CD8-positive, alpha-beta memory T cell (primary cell): Measurements from ENCODE around the gene NUDT22. TPM values are rescaled to one million over a fixed set of nuclear protein-coding genes. Genes with fewer than 3 reads are reported as not detected.

ENCODE experiments used
- CTCF ChIA-PET: fragments of 350-600 bp; sonication (Branson Sonifier 250); formaldehyde crosslinking; loops from one replicate; lab custom pipeline; 2021; ENCODE audit warnings: antibody characterized with exemption; lab: Charles Lee
- POLR2A ChIA-PET: fragments of 350-600 bp; sonication (Branson Sonifier 250); formaldehyde crosslinking; loops from one replicate; lab custom pipeline; 2021; ENCODE audit warnings: antibody characterized with exemption; lab: Charles Lee
- DNase-seq, 5 donors: peaks; one replicate each; pipeline versions ENCODE4 v3.0.0 to v3.0.0-alpha.2; 2020 to 2022; ENCODE audit warnings: mixed read lengths in 1 of 5
- H3K27ac ChIP-seq: one replicate; pipeline ENCODE4 v1.7.0; 2013; ENCODE audit warnings: low read depth, mild to moderate bottlenecking, low read length, moderate library complexity
- H3K27me3 ChIP-seq: 2 replicates; pipeline ENCODE4 v1.7.0; 2013; ENCODE audit warnings: low read length, mild to moderate bottlenecking; ENCODE audit not compliant: insufficient read depth, poor library complexity, severe bottlenecking
- H3K36me3 ChIP-seq: 2 replicates; pipeline ENCODE4 v1.7.0; 2013; ENCODE audit warnings: mild to moderate bottlenecking, low read length, moderate library complexity; ENCODE audit not compliant: insufficient read depth
- H3K4me1 ChIP-seq: 2 replicates; pipeline ENCODE4 v1.7.0; 2013; ENCODE audit warnings: mild to moderate bottlenecking, low read length, moderate library complexity; ENCODE audit not compliant: insufficient read depth
- H3K4me3 ChIP-seq: 2 replicates; pipeline ENCODE4 v1.7.0; 2013; ENCODE audit warnings: mild to moderate bottlenecking, low read length
- H3K9me3 ChIP-seq: 2 replicates; pipeline ENCODE4 v1.7.0; 2013; ENCODE audit warnings: mild to moderate bottlenecking, low read length
- H3K27ac Mint-ChIP-seq, 8 donors: one replicate each; pipeline ENCODE4 v1.8.0; 2020 to 2021; ENCODE audit warnings: mixed read lengths in 8 of 8, mild to moderate bottlenecking in 6 of 8, inconsistent platforms in 3 of 8, moderate library complexity in 3 of 8
- H3K27me3 Mint-ChIP-seq, 2 donors: one replicate each; pipeline ENCODE4 v1.8.0; 2020 to 2021; ENCODE audit warnings: mixed read lengths in 2 of 2, mild to moderate bottlenecking in 1 of 2, moderate library complexity in 1 of 2
- H3K36me3 Mint-ChIP-seq, 3 donors: one replicate each; pipeline ENCODE4 v1.8.0; 2020 to 2021; ENCODE audit warnings: mixed read lengths in 3 of 3, inconsistent platforms in 1 of 3, mild to moderate bottlenecking in 1 of 3
- H3K4me1 Mint-ChIP-seq, 3 donors: one replicate each; pipeline ENCODE4 v1.8.0; 2020 to 2021; ENCODE audit warnings: mixed read lengths in 3 of 3, inconsistent platforms in 1 of 3, mild to moderate bottlenecking in 1 of 3
- H3K4me3 Mint-ChIP-seq, 7 donors: one replicate each; pipeline ENCODE4 v1.8.0; 2020 to 2021; ENCODE audit warnings: mixed read lengths in 7 of 7, mild to moderate bottlenecking in 6 of 7, moderate library complexity in 4 of 7, inconsistent platforms in 2 of 7
- H3K9me3 Mint-ChIP-seq, 5 donors: one replicate each; pipeline ENCODE4 v1.8.0; 2020 to 2022; ENCODE audit warnings: mixed read lengths in 5 of 5, mild to moderate bottlenecking in 3 of 5, moderate library complexity in 2 of 5, inconsistent platforms in 1 of 5
- polyA plus RNA-seq: library from polyadenylated mRNA; unstranded; fragments of 300-500 nt; fragmentation: Illumina TruSeq; gene quantifications from one replicate; pipeline ENCODE4 v1.2.3, GENCODE V29; 2021
- total RNA-seq, 2 experiments: library from RNA; stranded (reverse); gene quantifications; one replicate each; pipeline ENCODE4 v1.2.3, GENCODE V29; 2021

NUDT22 gene
- total and polyA plus RNA-seq, 3 experiments from 2014 or later = 51.6 to 78.6 (median 75.3) TPM

DNA sequence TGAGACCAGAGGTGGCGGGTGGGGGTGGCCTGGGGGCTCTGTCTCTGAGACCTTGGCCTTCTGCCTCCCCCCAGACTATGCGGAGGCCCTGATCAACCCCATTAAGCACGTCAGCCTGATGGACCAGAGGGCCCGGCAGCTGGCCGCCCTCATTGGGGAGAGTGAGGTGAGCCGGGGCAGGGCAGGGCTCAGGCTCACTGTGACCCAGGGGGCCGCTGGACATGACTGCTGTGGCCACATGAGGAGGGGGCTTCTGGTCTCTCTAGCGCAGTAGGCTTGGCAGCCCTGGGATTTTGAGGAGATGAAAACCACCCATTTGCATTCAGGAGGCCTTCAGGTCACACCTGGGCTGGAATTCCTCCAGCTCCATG is 37.9 kb downstream of the NUDT22 start:
- Mint-ChIP-seq H3K27ac (no peak overlapping the region), H3K27me3 (no peaks in the 10 kb centered on the region), H3K4me1 (peaks cover 12 to 20% (median 15%) of the 10 kb centered on the region in 3 donors), H3K9me3 (no peaks in the 10 kb centered on the region), H3K36me3 (peaks cover 0 to 23% (median 5%) of the 10 kb centered on the region in 3 donors), H3K4me3 (no peak overlapping the region)
- Histone ChIP-seq H3K27ac (no peak overlapping the region), H3K9me3 (no peaks in the 10 kb centered on the region), H3K36me3 (no peaks in the 10 kb centered on the region), H3K4me3 (no peak overlapping the region), H3K27me3 (no peaks in the 10 kb centered on the region), H3K4me1 (peaks cover 10% of the 10 kb centered on the region)
- ChIA-PET CTCF (interaction anchor here (0.8 to 1.8 kb wide), 6 partner anchors 10 to 59 kb away, joined by 3 to 7 read pairs (median 4); partner anchors contain the start of genes FERMT3, FKBP2 and PLCB3), POLR2A (interaction anchor here (0.5 to 0.6 kb wide), 2 partner anchors 858 to 1489 kb away, joined by 3 to 5 read pairs; partner anchors contain the start of genes FAU and MRPL49)
- no peak for DNase-seq

DNA sequence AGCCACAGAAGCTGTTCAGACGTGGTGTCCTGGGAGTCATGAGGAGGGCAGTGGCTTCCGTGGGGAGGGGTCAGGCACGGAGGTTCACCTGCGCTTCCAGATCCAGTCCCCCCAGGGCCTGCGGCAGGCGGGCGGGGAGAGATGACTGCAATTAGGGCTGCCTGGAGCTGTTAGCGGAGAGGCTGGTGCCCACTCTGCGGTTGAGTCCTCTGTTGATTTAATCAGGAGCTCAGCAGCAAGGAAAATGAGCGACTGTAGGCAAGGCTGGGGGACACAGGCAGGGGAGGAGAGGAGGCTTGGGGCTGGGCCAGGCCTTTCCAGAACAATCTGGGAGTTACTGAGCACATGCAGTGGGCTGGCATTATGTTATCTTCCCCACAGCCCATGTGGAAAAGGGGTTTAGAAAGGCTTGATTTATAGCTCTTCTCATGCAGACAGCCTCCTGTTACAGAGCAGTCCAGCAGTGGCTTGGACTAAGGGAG is 38.3 kb downstream of the NUDT22 start:
- DNase-seq = no peak
- H3K36me3 ChIP-seq = no peaks in the 10 kb centered on the region
- no peaks in the 10 kb centered on the region for H3K27me3 ChIP-seq
- H3K4me1 Mint-ChIP-seq = peaks cover 14 to 21% (median 17%) of the 10 kb centered on the region in 3 donors
- peaks cover 12% of the 10 kb centered on the region for H3K4me1 ChIP-seq
- H3K27ac ChIP-seq = no peak overlapping the region
- peak overlapping the region in 1 of 8 donors; percentile 12 for H3K27ac Mint-ChIP-seq
- H3K27me3 Mint-ChIP-seq = no peaks in the 10 kb centered on the region
- H3K4me3 ChIP-seq = no peak overlapping the region
- H3K9me3 ChIP-seq = no peaks in the 10 kb centered on the region
- no peaks in the 10 kb centered on the region for H3K9me3 Mint-ChIP-seq
- H3K4me3 Mint-ChIP-seq = no peak overlapping the region
- peaks cover 0 to 22% (median 4%) of the 10 kb centered on the region in 3 donors for H3K36me3 Mint-ChIP-seq
- CTCF ChIA-PET = interaction anchor here (0.8 to 1.8 kb wide), 5 partner anchors 11 to 60 kb away, joined by 3 to 7 read pairs (median 4); partner anchors contain the start of gene PLCB3
- POLR2A ChIA-PET = interaction anchor here (0.5 kb wide), 1 partner anchor 1489 kb away, joined by 5 read pairs; no protein-coding TSS in a partner anchor

GRCh38 chr11:64265176-64266160 is 39.4 kb downstream of the NUDT22 start:
- H3K4me3 ChIP-seq = no peak overlapping the region
- peaks cover 0 to 2% of the 10 kb centered on the region in 2 donors for H3K27me3 Mint-ChIP-seq
- no peak for DNase-seq
- no peaks in the 10 kb centered on the region for H3K9me3 Mint-ChIP-seq
- H3K27ac ChIP-seq = no peak overlapping the region
- ChIA-PET CTCF (interaction anchor here (0.9 to 1.3 kb wide), 3 partner anchors 35 to 61 kb away, joined by 3 to 4 read pairs (median 4); partner anchors contain the start of gene CATSPERZ), POLR2A (no interaction called here)
- peaks cover 12% of the 10 kb centered on the region for H3K4me1 ChIP-seq
- peaks cover 15 to 22% (median 16%) of the 10 kb centered on the region in 3 donors for H3K4me1 Mint-ChIP-seq
- H3K4me3 Mint-ChIP-seq = peak overlapping the region in 2 of 7 donors; percentile 49 to 73
- H3K36me3 ChIP-seq = no peaks in the 10 kb centered on the region
- H3K9me3 ChIP-seq = no peaks in the 10 kb centered on the region
- H3K27me3 ChIP-seq = no peaks in the 10 kb centered on the region
- H3K36me3 Mint-ChIP-seq = peaks cover 0 to 24% (median 2%) of the 10 kb centered on the region in 3 donors
- peak overlapping the region in 4 of 8 donors; percentile 6 to 88 (median 58) for H3K27ac Mint-ChIP-seq

- H3K36me3 ChIP-seq = no peaks in the 10 kb centered on the region
- POLR2A ChIA-PET = no interaction called here
- H3K27ac Mint-ChIP-seq = peak overlapping the region in 2 of 8 donors; percentile 17 to 26
Observed at GRCh38 chr11:64266339-64266738, 40.3 kb downstream of the NUDT22 start.

GRCh38 chr11:64267207-64267945 is 41.3 kb downstream of the NUDT22 start:
- CTCF ChIA-PET = interaction anchor here (1.0 to 7.1 kb wide), 4 partner anchors 21 to 61 kb away, joined by 3 to 124 read pairs (median 69); partner anchors contain the start of genes ESRRA, FERMT3, FKBP2 and PLCB3
- H3K36me3 ChIP-seq = no peaks in the 10 kb centered on the region
- no peak overlapping the region for H3K27ac ChIP-seq
- peaks cover 0 to 3% of the 10 kb centered on the region in 2 donors for H3K27me3 Mint-ChIP-seq
- POLR2A ChIA-PET = interaction anchor here (0.6 to 5.0 kb wide), 3 partner anchors 13 to 44 kb away, joined by 3 to 44 read pairs (median 6); partner anchors contain the start of gene PPP1R14B
- H3K4me1 ChIP-seq = peaks cover 21% of the 10 kb centered on the region
- no peak overlapping the region for H3K4me3 ChIP-seq
- H3K4me1 Mint-ChIP-seq = peaks cover 19 to 28% (median 20%) of the 10 kb centered on the region in 3 donors
- H3K27me3 ChIP-seq = no peaks in the 10 kb centered on the region
- H3K9me3 ChIP-seq = no peaks in the 10 kb centered on the region
- peak overlapping the region in 4 of 7 donors; percentile 52 to 99 (median 94) for H3K4me3 Mint-ChIP-seq
- H3K36me3 Mint-ChIP-seq = peaks cover 0 to 21% (median 0%) of the 10 kb centered on the region in 3 donors
- H3K27ac Mint-ChIP-seq = peak overlapping the region in 6 of 8 donors; percentile 66 to 99 (median 93)
- no peaks in the 10 kb centered on the region for H3K9me3 Mint-ChIP-seq
- DNase-seq = no peak

More at GRCh38 chr11:64266339-64266738, 40.3 kb downstream of the NUDT22 start:
- peaks cover 15 to 23% (median 16%) of the 10 kb centered on the region in 3 donors for H3K4me1 Mint-ChIP-seq
- H3K4me3 Mint-ChIP-seq = peak overlapping the region in 2 of 7 donors; percentile 32 to 49
- H3K36me3 Mint-ChIP-seq = peaks cover 0 to 25% (median 2%) of the 10 kb centered on the region in 3 donors
- no peak for DNase-seq
- H3K27me3 ChIP-seq = no peaks in the 10 kb centered on the region
- peaks cover 0 to 3% of the 10 kb centered on the region in 2 donors for H3K27me3 Mint-ChIP-seq
- no peaks in the 10 kb centered on the region for H3K9me3 Mint-ChIP-seq
- H3K4me1 ChIP-seq = peaks cover 12% of the 10 kb centered on the region
- CTCF ChIA-PET = no interaction called here
- H3K4me3 ChIP-seq = no peak overlapping the region
- no peaks in the 10 kb centered on the region for H3K9me3 ChIP-seq
- no peak overlapping the region for H3K27ac ChIP-seq

GRCh38 chr11:64268025-64268892 is 42.2 kb downstream of the NUDT22 start:
- H3K27me3 ChIP-seq = no peaks in the 10 kb centered on the region
- ChIA-PET CTCF (interaction anchor here (1.0 to 7.1 kb wide), 6 partner anchors 10 to 63 kb away, joined by 3 to 124 read pairs (median 28); partner anchors contain the start of genes ESRRA, FERMT3, FKBP2 and PLCB3), POLR2A (interaction anchor here (0.6 to 5.0 kb wide), 13 partner anchors 14 to 1655 kb away, joined by 3 to 68 read pairs (median 6); partner anchors contain the start of genes BAD, EML3, ESRRA and FERMT3)
- peak overlapping the region; percentile 93 to 99 (median 98) for H3K4me3 Mint-ChIP-seq
- peaks cover 22% of the 10 kb centered on the region for H3K4me1 ChIP-seq
- peak overlapping the region; percentile 96 for H3K4me3 ChIP-seq
- H3K27me3 Mint-ChIP-seq = peaks cover 0 to 3% of the 10 kb centered on the region in 2 donors
- H3K4me1 Mint-ChIP-seq = peaks cover 19 to 28% (median 20%) of the 10 kb centered on the region in 3 donors
- peaks cover 0 to 17% (median 0%) of the 10 kb centered on the region in 3 donors for H3K36me3 Mint-ChIP-seq
- no peaks in the 10 kb centered on the region for H3K36me3 ChIP-seq
- peak overlapping the region; percentile 96 to 99 (median 97) for H3K27ac Mint-ChIP-seq
- H3K27ac ChIP-seq = peak overlapping the region; percentile 86
- H3K9me3 Mint-ChIP-seq = no peaks in the 10 kb centered on the region
- no peaks in the 10 kb centered on the region for H3K9me3 ChIP-seq
- DNase-seq = no peak
